Left ventricle myocardium inferior (tissue), 1 donor: Measurements from ENCODE around the gene NUP35. TPM values are rescaled to one million over a fixed set of nuclear protein-coding genes. Genes with fewer than 3 reads are reported as not detected.
"Not testable (repeated sequence)": the region's sequence is repeated elsewhere in the genome, so short reads cannot be mapped to it uniquely, and the experiment has no call there.

ENCODE experiments used
- DNase-seq: peaks from one replicate; pipeline ENCODE4 v3.0.0-alpha.2; 2020
- H3K27ac ChIP-seq: fragments of 200-600 bp; replicated peaks from 2 replicates; pipeline ENCODE4 v1.8.0; 2021
- H3K27me3 ChIP-seq: fragments of 200-600 bp; 2 replicates; pipeline ENCODE4 v1.8.0; 2021; ENCODE audit warnings: low read depth
- H3K36me3 ChIP-seq: fragments of 200-600 bp; 2 replicates; pipeline ENCODE4 v1.8.0; 2021
- H3K4me1 ChIP-seq: fragments of 200-600 bp; 2 replicates; pipeline ENCODE4 v1.8.0; 2021
- H3K4me3 ChIP-seq: fragments of 200-600 bp; 2 replicates; pipeline ENCODE4 v1.8.0; 2021; ENCODE audit warnings: mild to moderate bottlenecking, moderate library complexity
- H3K9me3 ChIP-seq: fragments of 200-600 bp; replicated peaks from 2 replicates; pipeline ENCODE4 v1.8.0; 2021
- CTCF ChIP-seq: fragments of 200-600 bp; IDR thresholded peaks from 2 replicates; pipeline ENCODE4 v1.8.0; 2021; ENCODE audit warnings: antibody characterized with exemption, mild to moderate bottlenecking, borderline replicate concordance
- intact Hi-C: fragments of 100-400 bp; cut with micrococcal nuclease; formaldehyde crosslinking; loops from one replicate; pipeline ENCODE4 v1.11.0; 2022
- total RNA-seq: library from RNA; stranded (reverse); fragmentation: NEBNext Ultra II Directional; extraction: Animal tissue kit (Norgen Biotek cat#: 25700); gene quantifications from one replicate; pipeline ENCODE4 v1.2.1, GENCODE V29; 2021
- donor health status: DM: no; HTN: yes; CAD: no; lungs with severe emphysema.

NUP35 gene
- total RNA-seq, 1 donor from 2014 or later, result 7.9 TPM

DNA sequence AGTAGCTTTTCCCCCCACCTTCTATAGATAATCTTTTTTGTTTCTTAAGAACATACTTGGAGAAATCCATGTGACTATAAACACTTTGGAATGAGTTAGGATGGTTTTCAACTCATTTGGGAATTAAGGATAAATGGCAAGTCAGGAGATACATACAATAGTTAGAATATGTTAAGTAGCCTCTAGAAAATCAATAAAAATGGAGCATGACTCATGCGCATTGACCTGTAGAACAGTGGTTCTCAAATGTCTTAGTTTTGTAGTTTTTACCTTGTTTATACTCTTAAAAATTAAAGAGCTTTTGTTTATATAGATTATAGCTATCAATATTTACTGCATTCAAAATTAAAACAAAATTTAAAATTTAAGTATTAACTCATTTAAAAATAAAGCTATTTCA lies 24.7 kb downstream of the NUP35 start:
- intact Hi-C loops, result no loop called here
- H3K36me3 ChIP-seq, result peaks cover 16% of the 10 kb centered on the region
- no peak overlapping the region for H3K4me3 ChIP-seq
- no peak overlapping the region for H3K27ac ChIP-seq
- H3K9me3 ChIP-seq, result peaks cover 5% of the 10 kb centered on the region
- TF ChIP-seq CTCF, result no peak
- H3K27me3 ChIP-seq, result no peaks in the 10 kb centered on the region
- H3K4me1 ChIP-seq, result peaks cover 17% of the 10 kb centered on the region
- no peak for DNase-seq

GRCh38 chr2:183149489-183149888 lies 25.2 kb downstream of the NUP35 start:
- peaks cover under 1% of the 10 kb centered on the region for H3K9me3 ChIP-seq
- intact Hi-C loops, result no loop called here
- no peak for DNase-seq
- peaks cover 12% of the 10 kb centered on the region for H3K36me3 ChIP-seq
- no peaks in the 10 kb centered on the region for H3K27me3 ChIP-seq
- H3K4me3 ChIP-seq, result no peak overlapping the region
- peaks cover 17% of the 10 kb centered on the region for H3K4me1 ChIP-seq
- TF ChIP-seq CTCF, result no peak
- H3K27ac ChIP-seq, result no peak overlapping the region

DNA sequence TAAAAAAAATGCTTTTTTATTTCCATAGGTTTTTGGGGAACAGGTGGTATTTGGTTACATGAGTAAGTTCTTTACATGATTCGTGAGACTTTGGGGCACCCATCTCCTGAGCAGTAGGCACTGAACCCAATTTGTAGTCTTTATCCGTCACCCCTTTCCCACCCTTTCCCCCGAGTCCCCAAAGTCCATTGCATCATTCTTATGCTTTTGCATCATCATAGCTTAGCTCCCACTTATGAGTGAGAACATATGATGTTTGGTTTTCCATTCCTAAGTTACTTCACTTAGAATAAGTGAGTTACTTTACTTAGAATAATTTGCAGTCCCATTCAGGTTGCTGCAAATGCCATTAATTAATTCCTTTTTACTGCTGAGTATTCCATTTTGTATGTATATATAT lies 28.0 kb downstream of the NUP35 start:
- H3K27ac ChIP-seq, H3K27me3 ChIP-seq, H3K4me3 ChIP-seq, H3K9me3 ChIP-seq, DNase-seq, intact Hi-C loops: not testable (repeated sequence)
- H3K4me1 ChIP-seq, result peaks cover 17% of the 10 kb centered on the region
- H3K36me3 ChIP-seq, result peaks cover 16% of the 10 kb centered on the region

- intact Hi-C loops, result no loop called here
- Histone ChIP-seq H3K27me3 (no peaks in the 10 kb centered on the region), H3K4me3 (no peak overlapping the region), H3K27ac (no peak overlapping the region), H3K4me1 (peaks cover 13% of the 10 kb centered on the region), H3K9me3 (no peaks in the 10 kb centered on the region), H3K36me3 (peaks cover 30% of the 10 kb centered on the region)
- TF ChIP-seq CTCF, result no peak
- no peak for DNase-seq
These were observed 29.7 kb downstream of the NUP35 start for GRCh38 chr2:183153967-183154366.

GRCh38 chr2:183154772-183155171 lies 30.5 kb downstream of the NUP35 start:
- H3K4me3 ChIP-seq, H3K4me1 ChIP-seq, DNase-seq, H3K27me3 ChIP-seq, H3K9me3 ChIP-seq, intact Hi-C loops, H3K27ac ChIP-seq: not testable (repeated sequence)
- H3K36me3 ChIP-seq, result peaks cover 38% of the 10 kb centered on the region

DNA sequence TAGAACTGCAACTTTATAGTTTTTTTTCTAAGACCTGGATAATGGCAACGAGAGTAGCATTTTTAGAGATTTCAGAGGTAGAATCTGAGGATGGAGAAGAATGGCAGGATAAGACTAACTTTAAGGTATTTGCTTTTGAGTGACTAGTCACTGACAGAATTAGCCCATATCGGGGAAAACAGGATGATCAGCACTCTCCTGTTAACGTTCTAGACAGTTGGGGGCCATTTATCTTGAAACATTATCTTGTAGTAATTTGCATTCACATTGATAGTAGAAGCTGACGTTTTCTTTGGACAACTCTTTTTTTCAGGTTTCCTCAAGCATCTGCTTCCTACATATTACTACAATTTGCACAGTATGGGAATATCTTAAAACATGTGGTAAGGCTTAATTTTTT lies 32.9 kb downstream of the NUP35 start:
- no peak for TF ChIP-seq CTCF
- H3K27ac ChIP-seq, result no peak overlapping the region
- peaks cover 53% of the 10 kb centered on the region for H3K36me3 ChIP-seq
- no peaks in the 10 kb centered on the region for H3K4me1 ChIP-seq
- H3K27me3 ChIP-seq, result no peaks in the 10 kb centered on the region
- no peaks in the 10 kb centered on the region for H3K9me3 ChIP-seq
- no peak for DNase-seq
- intact Hi-C loops, result no loop called here
- no peak overlapping the region for H3K4me3 ChIP-seq

- TF ChIP-seq CTCF, result no peak
- intact Hi-C loops, result no loop called here
- no peak overlapping the region for H3K4me3 ChIP-seq
- H3K27me3 ChIP-seq, result no peaks in the 10 kb centered on the region
- H3K4me1 ChIP-seq, result no peaks in the 10 kb centered on the region
- H3K36me3 ChIP-seq, result peaks cover 60% of the 10 kb centered on the region
- DNase-seq, result no peak
- no peak overlapping the region for H3K27ac ChIP-seq
- peaks cover 6% of the 10 kb centered on the region for H3K9me3 ChIP-seq
These were observed 38.1 kb downstream of the NUP35 start for GRCh38 chr2:183162362-183162761.
